ENCODE results near the gene AAR2. TPM values are rescaled to one million over a fixed set of nuclear protein-coding genes. Genes with fewer than 3 reads are reported as not detected.

AAR2 gene
- total and polyA plus RNA-seq, 2 donors from 2014 or later, result 27.8 to 29.7 TPM

GRCh38 chr20:36238153-36238552 lies 1.9 kb downstream of the AAR2 start:
- intact Hi-C loops (cut with DNase I), result no loop called here
- no peak for TF ChIP-seq CTCF (IDR thresholded peaks at IDR 0.05; ENCODE audit: borderline replicate concordance, extremely low read depth, insufficient read depth)
- Histone ChIP-seq H3K27me3 (ENCODE audit: control insufficient read depth, insufficient read depth, low read length) (no peaks in the 10 kb centered on the region), H3K9ac (ENCODE audit: low read length in 3 of 3) (no peak overlapping the region), H3K4me1 (ENCODE audit: control insufficient read depth in 2 of 3, insufficient read depth in 2 of 3, low read depth in 1 of 3, low read length in 3 of 3) (peaks cover 2 to 10% (median 6%) of the 10 kb centered on the region in 3 donors), H3K36me3 (ENCODE audit: control insufficient read depth in 2 of 3, insufficient read depth in 3 of 3, low read length in 3 of 3) (peaks cover 0 to 8% (median 0%) of the 10 kb centered on the region in 3 donors), H3K4me3 (ENCODE audit: low read length in 3 of 3) (no peak overlapping the region), H3K9me3 (ENCODE audit: control insufficient read depth in 2 of 3, insufficient read depth in 1 of 3, low read length in 3 of 3) (no peaks in the 10 kb centered on the region), H3K27ac (ENCODE audit: low read depth in 2 of 2, low read length in 2 of 2) (no peak overlapping the region)
- DNase-seq (no peak), FAIRE-seq (no peak)

DNA sequence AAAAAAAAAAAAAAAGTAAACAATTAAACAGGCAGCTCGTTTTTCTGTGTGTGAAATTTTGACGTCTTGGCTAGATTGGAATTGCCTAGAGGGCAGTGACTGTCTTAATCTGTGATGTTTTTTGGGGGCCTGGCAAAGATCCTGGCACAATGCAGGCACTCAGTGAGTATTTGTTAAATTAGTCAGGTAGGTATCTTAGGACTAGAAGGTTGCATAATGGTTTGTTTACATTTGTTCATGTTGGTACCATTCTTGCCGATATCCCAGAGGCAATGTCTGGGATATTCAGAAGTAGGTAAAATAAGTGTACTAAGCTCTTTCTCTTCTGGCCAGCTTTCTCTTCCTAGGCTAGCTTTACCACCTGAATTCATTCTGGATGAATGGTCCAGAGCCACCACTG lies 2.5 kb downstream of the AAR2 start:
- Histone ChIP-seq H3K36me3 (ENCODE audit: control insufficient read depth in 2 of 3, insufficient read depth in 3 of 3, low read length in 3 of 3) (peaks cover 0 to 13% (median 0%) of the 10 kb centered on the region in 3 donors), H3K27me3 (ENCODE audit: control insufficient read depth, insufficient read depth, low read length) (no peaks in the 10 kb centered on the region), H3K4me3 (ENCODE audit: low read length in 3 of 3) (no peak overlapping the region), H3K9ac (ENCODE audit: low read length in 3 of 3) (no peak overlapping the region), H3K4me1 (ENCODE audit: control insufficient read depth in 2 of 3, insufficient read depth in 2 of 3, low read depth in 1 of 3, low read length in 3 of 3) (peaks cover 2 to 10% (median 6%) of the 10 kb centered on the region in 3 donors), H3K27ac (ENCODE audit: low read depth in 2 of 2, low read length in 2 of 2) (no peak overlapping the region), H3K9me3 (ENCODE audit: control insufficient read depth in 2 of 3, insufficient read depth in 1 of 3, low read length in 3 of 3) (no peaks in the 10 kb centered on the region)
- TF ChIP-seq CTCF (IDR thresholded peaks at IDR 0.05; ENCODE audit: borderline replicate concordance, extremely low read depth, insufficient read depth), result no peak
- DNase-seq (no peak), FAIRE-seq (no peak)
- intact Hi-C loops (cut with DNase I), result no loop called here

GRCh38 chr20:36240076-36240475 lies 3.8 kb downstream of the AAR2 start:
- intact Hi-C loops (cut with DNase I), result no loop called here
- H3K9ac ChIP-seq (ENCODE audit: low read length in 3 of 3), result no peak overlapping the region
- TF ChIP-seq CTCF (IDR thresholded peaks at IDR 0.05; ENCODE audit: borderline replicate concordance, extremely low read depth, insufficient read depth), result no peak
- FAIRE-seq (no peak), DNase-seq (no peak)
- H3K4me1 ChIP-seq (ENCODE audit: control insufficient read depth in 2 of 3, insufficient read depth in 2 of 3, low read depth in 1 of 3, low read length in 3 of 3), result peaks cover 2 to 10% (median 6%) of the 10 kb centered on the region in 3 donors
- H3K4me3 ChIP-seq (ENCODE audit: low read length in 3 of 3), result no peak overlapping the region
- H3K27ac ChIP-seq (ENCODE audit: low read depth in 2 of 2, low read length in 2 of 2), result no peak overlapping the region
- peaks cover 0 to 27% (median 8%) of the 10 kb centered on the region in 3 donors for H3K36me3 ChIP-seq (ENCODE audit: control insufficient read depth in 2 of 3, insufficient read depth in 3 of 3, low read length in 3 of 3)
- no peaks in the 10 kb centered on the region for H3K27me3 ChIP-seq (ENCODE audit: control insufficient read depth, insufficient read depth, low read length)
- H3K9me3 ChIP-seq (ENCODE audit: control insufficient read depth in 2 of 3, insufficient read depth in 1 of 3, low read length in 3 of 3), result no peaks in the 10 kb centered on the region

- Histone ChIP-seq H3K27ac (ENCODE audit: low read depth in 2 of 2, low read length in 2 of 2) (no peak overlapping the region), H3K4me3 (ENCODE audit: low read length in 3 of 3) (no peak overlapping the region), H3K36me3 (ENCODE audit: control insufficient read depth in 2 of 3, insufficient read depth in 3 of 3, low read length in 3 of 3) (peaks cover 3 to 43% (median 22%) of the 10 kb centered on the region in 3 donors), H3K4me1 (ENCODE audit: control insufficient read depth in 2 of 3, insufficient read depth in 2 of 3, low read depth in 1 of 3, low read length in 3 of 3) (peaks cover 2 to 6% (median 5%) of the 10 kb centered on the region in 3 donors), H3K27me3 (ENCODE audit: control insufficient read depth, insufficient read depth, low read length) (no peaks in the 10 kb centered on the region), H3K9ac (ENCODE audit: low read length in 3 of 3) (no peak overlapping the region), H3K9me3 (ENCODE audit: control insufficient read depth in 2 of 3, insufficient read depth in 1 of 3, low read length in 3 of 3) (no peaks in the 10 kb centered on the region)
- no peak for TF ChIP-seq CTCF (IDR thresholded peaks at IDR 0.05; ENCODE audit: borderline replicate concordance, extremely low read depth, insufficient read depth)
- intact Hi-C loops (cut with DNase I), result no loop called here
- FAIRE-seq (no peak), DNase-seq (no peak)
Observed at GRCh38 chr20:36241678-36242077, 5.4 kb downstream of the AAR2 start.
